ENCODE results near the gene CFAP70.

- TF ChIP-seq, protein P1, sequence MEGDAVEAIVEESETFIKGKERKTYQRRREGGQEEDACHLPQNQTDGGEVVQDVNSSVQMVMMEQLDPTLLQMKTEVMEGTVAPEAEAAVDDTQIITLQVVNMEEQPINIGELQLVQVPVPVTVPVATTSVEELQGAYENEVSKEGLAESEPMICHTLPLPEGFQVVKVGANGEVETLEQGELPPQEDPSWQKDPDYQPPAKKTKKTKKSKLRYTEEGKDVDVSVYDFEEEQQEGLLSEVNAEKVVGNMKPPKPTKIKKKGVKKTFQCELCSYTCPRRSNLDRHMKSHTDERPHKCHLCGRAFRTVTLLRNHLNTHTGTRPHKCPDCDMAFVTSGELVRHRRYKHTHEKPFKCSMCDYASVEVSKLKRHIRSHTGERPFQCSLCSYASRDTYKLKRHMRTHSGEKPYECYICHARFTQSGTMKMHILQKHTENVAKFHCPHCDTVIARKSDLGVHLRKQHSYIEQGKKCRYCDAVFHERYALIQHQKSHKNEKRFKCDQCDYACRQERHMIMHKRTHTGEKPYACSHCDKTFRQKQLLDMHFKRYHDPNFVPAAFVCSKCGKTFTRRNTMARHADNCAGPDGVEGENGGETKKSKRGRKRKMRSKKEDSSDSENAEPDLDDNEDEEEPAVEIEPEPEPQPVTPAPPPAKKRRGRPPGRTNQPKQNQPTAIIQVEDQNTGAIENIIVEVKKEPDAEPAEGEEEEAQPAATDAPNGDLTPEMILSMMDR (conservative IDR thresholded peaks at IDR 0.05 in 1 of 2, IDR thresholded peaks at IDR 0.05 in 1 of 2; ENCODE audit: extremely low read depth in 1 of 2, insufficient read depth in 1 of 2, low read depth in 1 of 2, low read length in 2 of 2): no peak
- TF ChIP-seq EZH2 (IDR thresholded peaks at IDR 0.05; ENCODE audit: borderline replicate concordance, low read length): no peak
Measured at GRCh38 chr10:73244866-73245477, 113.7 kb downstream of the CFAP70 start.
